Activated CD4-positive, alpha-beta memory T cell treated with anti-CD3 and anti-CD28 coated beads for 36 hours (primary cell): Measurements from ENCODE around the gene KRTAP5-10. TPM values are rescaled to one million over a fixed set of nuclear protein-coding genes. Genes with fewer than 3 reads are reported as not detected.

Source experiments
- CTCF ChIA-PET: fragments of 350-600 bp; sonication (Branson Sonifier 250); formaldehyde crosslinking; loops from one replicate; lab custom pipeline; 2021; ENCODE audit warnings: antibody characterized with exemption, inconsistent platforms; lab: Charles Lee
- POLR2A ChIA-PET: fragments of 350-600 bp; sonication (Branson Sonifier 250); formaldehyde crosslinking; loops from one replicate; lab custom pipeline; 2021; ENCODE audit warnings: antibody characterized with exemption; lab: Charles Lee
- DNase-seq: peaks from one replicate; pipeline ENCODE4 v3.0.0-alpha.2; 2020
- H3K27ac Mint-ChIP-seq: one replicate; pipeline ENCODE4 v1.8.0; 2021; ENCODE audit warnings: mixed read lengths
- H3K27me3 Mint-ChIP-seq: one replicate; pipeline ENCODE4 v1.8.0; 2021; ENCODE audit warnings: mixed read lengths
- H3K36me3 Mint-ChIP-seq: one replicate; pipeline ENCODE4 v1.8.0; 2021; ENCODE audit warnings: mixed read lengths
- H3K4me1 Mint-ChIP-seq: one replicate; pipeline ENCODE4 v1.8.0; 2021; ENCODE audit warnings: low read depth, mixed read lengths
- H3K4me3 Mint-ChIP-seq: one replicate; pipeline ENCODE4 v1.8.0; 2021; ENCODE audit warnings: mild to moderate bottlenecking, mixed read lengths
- H3K9me3 Mint-ChIP-seq: one replicate; pipeline ENCODE4 v1.8.0; 2021; ENCODE audit warnings: mixed read lengths
- intact Hi-C: fragments of 100-400 bp; cut with micrococcal nuclease; formaldehyde crosslinking; loops from one replicate; pipeline ENCODE4 v1.15.1; 2023
- total RNA-seq, 2 experiments: library from RNA; stranded (reverse); gene quantifications; one replicate each; pipeline ENCODE4 v1.2.3, GENCODE V29; 2021

The KRTAP5-10 gene
- total RNA-seq, 2 experiments from 2014 or later, result not detected

GRCh38 chr11:71545405-71545966 is 19.9 kb upstream of the KRTAP5-10 start:
- Mint-ChIP-seq H3K27ac (no peak overlapping the region), H3K36me3 (peaks cover 5% of the 10 kb centered on the region), H3K4me3 (no peak overlapping the region), H3K4me1 (peaks cover 20% of the 10 kb centered on the region), H3K9me3 (peaks cover 12% of the 10 kb centered on the region), H3K27me3 (peaks cover 48% of the 10 kb centered on the region)
- no peak for DNase-seq
- ChIA-PET POLR2A (no interaction called here), CTCF (no interaction called here)
- intact Hi-C loops, result loop anchor here (10.0 kb wide), 1 partner anchor 101 kb away; the partner anchor contains the start of gene DHCR7

GRCh38 chr11:71548120-71548519 is 17.2 kb upstream of the KRTAP5-10 start, which contains the start of gene KRTAP5-9:
Gene KRTAP5-9 (plus strand): TSS chr11:71548420. CDS start chr11:71548658, 238 bp downstream.
- no peak for DNase-seq
- peaks cover 36% of the 10 kb centered on the region for H3K27me3 Mint-ChIP-seq
- no peak within 1 kb of the TSS for H3K27ac Mint-ChIP-seq
- peaks cover 12% of the 10 kb centered on the region for H3K4me1 Mint-ChIP-seq
- H3K9me3 Mint-ChIP-seq, result no peaks in the 10 kb centered on the region
- ChIA-PET CTCF (no interaction called here), POLR2A (no interaction called here)
- no peak within 1 kb of the TSS for H3K4me3 Mint-ChIP-seq
- intact Hi-C loops, result loop anchor here (10.0 kb wide), 1 partner anchor 103 kb away; the partner anchor contains the start of gene DHCR7
- H3K36me3 Mint-ChIP-seq, result no peaks in the 10 kb centered on the region

GRCh38 chr11:71548716-71549151 is 16.6 kb upstream of the KRTAP5-10 start:
- Mint-ChIP-seq H3K4me1 (peaks cover 6% of the 10 kb centered on the region), H3K4me3 (no peak overlapping the region), H3K27ac (no peak overlapping the region), H3K27me3 (peaks cover 30% of the 10 kb centered on the region), H3K36me3 (no peaks in the 10 kb centered on the region), H3K9me3 (no peaks in the 10 kb centered on the region)
- intact Hi-C loops, result loop anchor here (10.0 kb wide), 1 partner anchor 104 kb away; the partner anchor contains the start of gene DHCR7
- no peak for DNase-seq
- POLR2A ChIA-PET, result no interaction called here
- CTCF ChIA-PET, result no interaction called here

DNA sequence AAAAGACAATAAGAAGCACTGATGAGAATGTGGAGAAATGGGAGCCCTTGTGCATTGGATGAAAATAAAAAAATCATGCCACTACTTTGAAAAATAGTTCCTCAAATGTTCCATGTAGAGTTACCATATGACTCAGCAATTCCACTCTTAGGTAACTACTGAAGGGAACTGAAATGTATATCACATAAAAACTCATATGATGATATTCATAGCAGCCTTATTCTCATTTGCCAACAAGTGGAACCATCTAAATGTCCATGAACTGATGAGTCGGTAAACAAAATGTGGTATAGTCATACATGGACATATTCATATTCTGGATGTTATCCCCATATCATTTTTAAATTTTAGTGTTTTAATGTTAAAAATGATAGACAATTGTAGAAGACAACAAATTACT is 13.7 kb upstream of the KRTAP5-10 start:
- CTCF ChIA-PET, result no interaction called here
- intact Hi-C loops, result no loop called here
- DNase-seq, result no peak
- Mint-ChIP-seq H3K36me3 (no peaks in the 10 kb centered on the region), H3K4me3 (no peak overlapping the region), H3K27me3 (peaks cover 18% of the 10 kb centered on the region), H3K27ac (no peak overlapping the region), H3K9me3 (no peaks in the 10 kb centered on the region), H3K4me1 (no peaks in the 10 kb centered on the region)
- POLR2A ChIA-PET, result no interaction called here

- no peaks in the 10 kb centered on the region for H3K9me3 Mint-ChIP-seq
- POLR2A ChIA-PET, result no interaction called here
- no peaks in the 10 kb centered on the region for H3K4me1 Mint-ChIP-seq
- no peak for DNase-seq
- H3K27ac Mint-ChIP-seq, result no peak overlapping the region
- peaks cover 18% of the 10 kb centered on the region for H3K27me3 Mint-ChIP-seq
- CTCF ChIA-PET, result no interaction called here
- no peaks in the 10 kb centered on the region for H3K36me3 Mint-ChIP-seq
- H3K4me3 Mint-ChIP-seq, result no peak overlapping the region
- intact Hi-C loops, result no loop called here
Measured at GRCh38 chr11:71554996-71555395, 10.4 kb upstream of the KRTAP5-10 start.

- no peaks in the 10 kb centered on the region for H3K36me3 Mint-ChIP-seq
- ChIA-PET POLR2A (no interaction called here), CTCF (no interaction called here)
- DNase-seq, result no peak
- no peak overlapping the region for H3K4me3 Mint-ChIP-seq
- H3K27me3 Mint-ChIP-seq, result peaks cover 18% of the 10 kb centered on the region
- no peaks in the 10 kb centered on the region for H3K4me1 Mint-ChIP-seq
- no peaks in the 10 kb centered on the region for H3K9me3 Mint-ChIP-seq
- H3K27ac Mint-ChIP-seq, result no peak overlapping the region
- intact Hi-C loops, result no loop called here
Measured at GRCh38 chr11:71555508-71555907, 9.9 kb upstream of the KRTAP5-10 start.

DNA sequence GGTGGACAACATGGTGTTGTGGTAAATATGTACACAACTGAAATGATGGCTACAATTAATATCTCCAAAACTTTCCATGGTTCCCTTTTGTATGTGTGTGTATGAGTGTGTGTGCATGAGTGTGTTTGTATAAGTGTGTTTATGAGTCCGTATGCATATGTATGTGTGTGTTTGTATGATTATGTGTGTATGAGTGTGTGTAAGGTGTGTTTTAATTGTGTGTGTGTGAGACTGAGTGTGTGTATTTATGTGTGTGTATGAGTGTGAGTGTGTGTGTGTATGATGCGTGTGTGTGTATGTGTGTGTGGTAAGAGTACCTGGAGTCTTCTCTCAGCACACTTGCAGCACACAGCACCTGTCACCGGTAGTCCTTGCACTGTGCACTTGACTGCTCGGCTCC is 9.3 kb upstream of the KRTAP5-10 start:
- H3K4me3 Mint-ChIP-seq, result no peak overlapping the region
- no peaks in the 10 kb centered on the region for H3K36me3 Mint-ChIP-seq
- H3K27me3 Mint-ChIP-seq, result peaks cover 22% of the 10 kb centered on the region
- H3K27ac Mint-ChIP-seq, result no peak overlapping the region
- POLR2A ChIA-PET, result no interaction called here
- intact Hi-C loops, result no loop called here
- CTCF ChIA-PET, result no interaction called here
- no peaks in the 10 kb centered on the region for H3K4me1 Mint-ChIP-seq
- no peak for DNase-seq
- H3K9me3 Mint-ChIP-seq, result no peaks in the 10 kb centered on the region

DNA sequence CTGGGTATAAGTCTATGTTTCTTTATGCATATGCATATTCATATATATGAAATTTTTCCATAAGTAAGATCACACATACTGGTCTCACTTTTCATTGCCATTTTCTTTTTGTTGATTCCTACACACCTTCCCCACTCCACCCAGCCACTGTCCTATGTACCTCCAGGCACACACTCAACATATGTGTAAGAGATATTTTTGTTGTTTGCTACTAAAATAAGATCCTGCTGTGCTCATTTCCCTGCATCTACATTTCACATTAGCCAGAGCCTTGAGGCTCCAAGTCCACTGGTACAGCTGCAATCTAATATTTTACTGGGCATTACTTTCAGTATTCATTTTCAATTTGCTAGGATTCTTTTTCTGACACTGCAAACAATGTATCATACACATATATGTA is 8.1 kb upstream of the KRTAP5-10 start:
- H3K9me3 Mint-ChIP-seq, result no peaks in the 10 kb centered on the region
- H3K36me3 Mint-ChIP-seq, result no peaks in the 10 kb centered on the region
- intact Hi-C loops, result no loop called here
- H3K27ac Mint-ChIP-seq, result no peak overlapping the region
- H3K27me3 Mint-ChIP-seq, result peaks cover 28% of the 10 kb centered on the region
- CTCF ChIA-PET, result no interaction called here
- no peak overlapping the region for H3K4me3 Mint-ChIP-seq
- no peaks in the 10 kb centered on the region for H3K4me1 Mint-ChIP-seq
- POLR2A ChIA-PET, result no interaction called here
- no peak for DNase-seq

- Mint-ChIP-seq H3K27ac (no peak overlapping the region), H3K36me3 (no peaks in the 10 kb centered on the region), H3K4me1 (no peaks in the 10 kb centered on the region), H3K9me3 (no peaks in the 10 kb centered on the region), H3K4me3 (no peak overlapping the region), H3K27me3 (peaks cover 38% of the 10 kb centered on the region)
- intact Hi-C loops, result no loop called here
- CTCF ChIA-PET, result no interaction called here
- DNase-seq, result no peak
- POLR2A ChIA-PET, result no interaction called here
Measured at GRCh38 chr11:71558996-71559395, 6.4 kb upstream of the KRTAP5-10 start.

DNA sequence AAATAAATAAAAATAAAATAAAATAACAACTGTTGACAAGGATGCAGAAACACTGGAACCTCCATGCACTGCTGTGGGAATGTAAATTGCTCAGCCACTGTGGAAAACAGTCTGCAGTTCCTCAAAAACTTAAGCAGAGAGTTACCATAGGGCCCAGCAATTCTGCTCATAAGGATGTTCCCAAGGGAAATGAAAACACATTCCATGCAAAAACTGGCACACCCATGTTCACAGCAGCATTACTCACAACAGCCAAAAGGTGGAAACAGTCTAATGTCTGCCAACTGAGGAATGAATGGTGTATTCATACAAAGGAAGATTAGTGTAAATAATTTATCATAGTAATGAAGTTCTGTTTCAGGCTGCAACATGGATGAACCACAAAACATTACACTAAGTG is 3.2 kb upstream of the KRTAP5-10 start:
- Mint-ChIP-seq H3K27me3 (peaks cover 49% of the 10 kb centered on the region), H3K4me3 (no peak overlapping the region)

DNA sequence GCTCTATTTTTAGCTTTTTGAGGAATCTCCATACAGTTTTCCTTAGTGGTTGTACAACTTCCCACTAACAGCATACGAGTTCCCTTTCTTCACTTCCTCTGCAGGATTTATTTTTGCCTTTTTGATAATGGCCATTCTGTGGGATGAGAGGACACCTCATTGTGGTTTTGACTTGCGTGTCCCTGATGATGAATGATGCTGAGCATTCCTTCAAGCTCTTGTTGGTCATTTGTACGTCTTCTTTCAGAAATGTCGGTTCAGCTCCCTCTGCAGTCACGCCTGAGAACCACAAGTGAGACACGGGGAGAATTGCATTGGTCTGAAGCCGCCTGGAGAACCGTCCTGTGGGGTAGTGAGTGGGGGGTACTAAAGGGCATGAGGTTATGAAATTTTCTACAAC is 2.0 kb upstream of the KRTAP5-10 start:
- no peaks in the 10 kb centered on the region for H3K4me1 Mint-ChIP-seq
- DNase-seq, result peak; percentile 44
- no peaks in the 10 kb centered on the region for H3K9me3 Mint-ChIP-seq
- no peak overlapping the region for H3K27ac Mint-ChIP-seq
- no peak overlapping the region for H3K4me3 Mint-ChIP-seq
- no peaks in the 10 kb centered on the region for H3K36me3 Mint-ChIP-seq
- CTCF ChIA-PET, result interaction anchor here (1.3 kb wide), 1 partner anchor 115 kb away, joined by 7 read pairs; the partner anchor contains the start of gene DHCR7
- intact Hi-C loops, result no loop called here
- peaks cover 41% of the 10 kb centered on the region for H3K27me3 Mint-ChIP-seq
- POLR2A ChIA-PET, result no interaction called here

More for the DNA sequence above, 3.2 kb upstream of the KRTAP5-10 start:
- no peaks in the 10 kb centered on the region for H3K36me3 Mint-ChIP-seq
- no peak overlapping the region for H3K27ac Mint-ChIP-seq
- no peak for DNase-seq
- ChIA-PET CTCF (no interaction called here), POLR2A (no interaction called here)
- H3K4me1 Mint-ChIP-seq, result no peaks in the 10 kb centered on the region
- intact Hi-C loops, result no loop called here
- no peaks in the 10 kb centered on the region for H3K9me3 Mint-ChIP-seq

- Mint-ChIP-seq H3K27me3 (peaks cover 37% of the 10 kb centered on the region), H3K36me3 (no peaks in the 10 kb centered on the region), H3K9me3 (no peaks in the 10 kb centered on the region), H3K27ac (no peak overlapping the region), H3K4me3 (no peak overlapping the region), H3K4me1 (no peaks in the 10 kb centered on the region)
- no peak for DNase-seq
- intact Hi-C loops, result no loop called here
- ChIA-PET POLR2A (no interaction called here), CTCF (no interaction called here)
Measured at GRCh38 chr11:71564430-71564829, 933 bp upstream of the KRTAP5-10 start.

DNA sequence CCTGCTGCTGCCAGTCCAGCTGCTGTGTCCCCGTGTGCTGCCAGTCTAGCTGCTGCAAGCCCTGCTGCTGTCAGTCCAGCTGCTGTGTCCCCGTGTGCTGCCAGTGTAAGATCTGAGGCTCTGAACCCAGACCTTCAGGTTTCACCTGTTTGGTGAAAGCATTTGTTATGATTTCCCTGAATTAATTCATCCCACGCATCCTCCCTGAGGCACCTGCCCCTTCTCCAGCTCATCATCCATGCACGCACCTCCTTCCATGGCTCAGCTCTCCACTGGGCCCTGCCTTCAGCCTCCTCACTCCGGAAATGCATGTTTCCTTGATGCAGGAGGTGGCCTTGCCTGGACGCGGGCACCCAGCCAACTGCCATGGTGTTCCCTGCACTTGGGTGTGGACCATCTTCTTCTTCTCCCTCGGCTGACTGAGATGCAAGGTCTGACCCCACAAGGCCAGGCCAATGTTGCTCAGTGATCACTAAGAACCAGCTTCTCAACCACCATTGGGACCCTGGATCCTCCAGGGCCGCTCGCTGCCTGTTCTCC is 788 bp downstream of the KRTAP5-10 start:
- no peak for DNase-seq
- POLR2A ChIA-PET, result no interaction called here
- Mint-ChIP-seq H3K27ac (no peak overlapping the region), H3K36me3 (no peaks in the 10 kb centered on the region), H3K27me3 (peaks cover 36% of the 10 kb centered on the region), H3K9me3 (no peaks in the 10 kb centered on the region), H3K4me3 (no peak overlapping the region), H3K4me1 (no peaks in the 10 kb centered on the region)
- intact Hi-C loops, result no loop called here
- CTCF ChIA-PET, result no interaction called here
